GM20431 (cell line): ENCODE measurements around the gene DAB2IP.
"Not testable (repeated sequence)": the region's sequence is repeated elsewhere in the genome, so short reads cannot be mapped to it uniquely, and the experiment has no call there.

ENCODE experiments used
- in situ Hi-C: fragments of 300-500 bp; cut with MseI, MboI; formaldehyde crosslinking; loops from one replicate; pipeline ENCODE4 v1.15.0; 2020; ENCODE audit warnings: low sequenced_read_pairs; ENCODE audit not compliant: unreplicated experiment

Gene DAB2IP

GRCh38 chr9:121623430-121623829 lies 28.0 kb upstream of the DAB2IP start:
- in situ Hi-C loops = not testable (repeated sequence)

- in situ Hi-C loops = no loop called here
Observed at GRCh38 chr9:121625590-121625989, 25.8 kb upstream of the DAB2IP start.

GRCh38 chr9:121626012-121626411 lies 25.4 kb upstream of the DAB2IP start:
- in situ Hi-C loops = no loop called here

GRCh38 chr9:121627427-121627826 lies 24.0 kb upstream of the DAB2IP start:
- in situ Hi-C loops = no loop called here

- in situ Hi-C loops = no loop called here
Observed at GRCh38 chr9:121628401-121628800, 23.0 kb upstream of the DAB2IP start.

- in situ Hi-C loops = no loop called here
Observed at GRCh38 chr9:121631115-121631514, 20.3 kb upstream of the DAB2IP start.

GRCh38 chr9:121631978-121632418 lies 19.4 kb upstream of the DAB2IP start:
- in situ Hi-C loops = no loop called here

- in situ Hi-C loops = no loop called here
Observed at GRCh38 chr9:121633119-121633714, 18.2 kb upstream of the DAB2IP start.

GRCh38 chr9:121633736-121634135 lies 17.7 kb upstream of the DAB2IP start:
- in situ Hi-C loops = no loop called here

GRCh38 chr9:121634329-121635261 lies 16.8 kb upstream of the DAB2IP start:
- in situ Hi-C loops = no loop called here

- in situ Hi-C loops = no loop called here
Observed at GRCh38 chr9:121635300-121635876, 16.0 kb upstream of the DAB2IP start.

GRCh38 chr9:121636341-121636865 lies 15.0 kb upstream of the DAB2IP start:
- in situ Hi-C loops = no loop called here

- in situ Hi-C loops = no loop called here
Observed at GRCh38 chr9:121636978-121637712, 14.3 kb upstream of the DAB2IP start.

- in situ Hi-C loops = no loop called here
Observed at GRCh38 chr9:121637713-121638220, 13.7 kb upstream of the DAB2IP start.

GRCh38 chr9:121638399-121638798 lies 13.0 kb upstream of the DAB2IP start:
- in situ Hi-C loops = no loop called here

- in situ Hi-C loops = no loop called here
Observed at GRCh38 chr9:121638901-121639592, 12.4 kb upstream of the DAB2IP start.

- in situ Hi-C loops = no loop called here
Observed at GRCh38 chr9:121639619-121640018, 11.8 kb upstream of the DAB2IP start.

GRCh38 chr9:121640076-121640475 lies 11.4 kb upstream of the DAB2IP start:
- in situ Hi-C loops = no loop called here

GRCh38 chr9:121640491-121641223 lies 10.8 kb upstream of the DAB2IP start:
- in situ Hi-C loops = no loop called here
